ENCODE results near the gene TRERF1. TPM values are rescaled to one million over a fixed set of nuclear protein-coding genes. Genes with fewer than 3 reads are reported as not detected.
"Not testable (repeated sequence)": the region's sequence is repeated elsewhere in the genome, so short reads cannot be mapped to it uniquely, and the experiment has no call there.

Gene TRERF1, protein sequence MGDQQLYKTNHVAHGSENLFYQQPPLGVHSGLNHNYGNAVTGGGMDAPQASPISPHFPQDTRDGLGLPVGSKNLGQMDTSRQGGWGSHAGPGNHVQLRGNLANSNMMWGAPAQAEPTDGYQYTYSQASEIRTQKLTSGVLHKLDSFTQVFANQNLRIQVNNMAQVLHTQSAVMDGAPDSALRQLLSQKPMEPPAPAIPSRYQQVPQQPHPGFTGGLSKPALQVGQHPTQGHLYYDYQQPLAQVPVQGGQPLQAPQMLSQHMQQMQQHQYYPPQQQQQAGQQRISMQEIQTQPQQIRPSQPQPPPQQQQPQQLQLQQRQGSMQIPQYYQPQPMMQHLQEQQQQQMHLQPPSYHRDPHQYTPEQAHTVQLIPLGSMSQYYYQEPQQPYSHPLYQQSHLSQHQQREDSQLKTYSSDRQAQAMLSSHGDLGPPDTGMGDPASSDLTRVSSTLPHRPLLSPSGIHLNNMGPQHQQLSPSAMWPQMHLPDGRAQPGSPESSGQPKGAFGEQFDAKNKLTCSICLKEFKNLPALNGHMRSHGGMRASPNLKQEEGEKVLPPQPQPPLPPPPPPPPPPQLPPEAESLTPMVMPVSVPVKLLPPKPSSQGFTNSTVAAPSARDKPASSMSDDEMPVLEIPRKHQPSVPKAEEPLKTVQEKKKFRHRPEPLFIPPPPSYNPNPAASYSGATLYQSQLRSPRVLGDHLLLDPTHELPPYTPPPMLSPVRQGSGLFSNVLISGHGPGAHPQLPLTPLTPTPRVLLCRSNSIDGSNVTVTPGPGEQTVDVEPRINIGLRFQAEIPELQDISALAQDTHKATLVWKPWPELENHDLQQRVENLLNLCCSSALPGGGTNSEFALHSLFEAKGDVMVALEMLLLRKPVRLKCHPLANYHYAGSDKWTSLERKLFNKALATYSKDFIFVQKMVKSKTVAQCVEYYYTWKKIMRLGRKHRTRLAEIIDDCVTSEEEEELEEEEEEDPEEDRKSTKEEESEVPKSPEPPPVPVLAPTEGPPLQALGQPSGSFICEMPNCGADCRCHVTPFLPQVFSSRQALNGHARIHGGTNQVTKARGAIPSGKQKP (N-terminal part only)
- 10.8 TPM for total RNA-seq

GRCh38 chr6:42451333-42452170, at the start of gene TRERF1:
TRERF1 (minus strand) TSS chr6:42451926; CDS start chr6:42269590, 182,336 bp downstream.
- peak in 2 of 3 donors; percentile 37 to 69 for DNase-seq (ENCODE audit: low read depth in 2 of 3, low spot score in 2 of 3)

GRCh38 chr6:42498473-42499128, 46.9 kb upstream of the TRERF1 start:
- no peak for DNase-seq (ENCODE audit: low read depth in 2 of 3, low spot score in 2 of 3)

DNA sequence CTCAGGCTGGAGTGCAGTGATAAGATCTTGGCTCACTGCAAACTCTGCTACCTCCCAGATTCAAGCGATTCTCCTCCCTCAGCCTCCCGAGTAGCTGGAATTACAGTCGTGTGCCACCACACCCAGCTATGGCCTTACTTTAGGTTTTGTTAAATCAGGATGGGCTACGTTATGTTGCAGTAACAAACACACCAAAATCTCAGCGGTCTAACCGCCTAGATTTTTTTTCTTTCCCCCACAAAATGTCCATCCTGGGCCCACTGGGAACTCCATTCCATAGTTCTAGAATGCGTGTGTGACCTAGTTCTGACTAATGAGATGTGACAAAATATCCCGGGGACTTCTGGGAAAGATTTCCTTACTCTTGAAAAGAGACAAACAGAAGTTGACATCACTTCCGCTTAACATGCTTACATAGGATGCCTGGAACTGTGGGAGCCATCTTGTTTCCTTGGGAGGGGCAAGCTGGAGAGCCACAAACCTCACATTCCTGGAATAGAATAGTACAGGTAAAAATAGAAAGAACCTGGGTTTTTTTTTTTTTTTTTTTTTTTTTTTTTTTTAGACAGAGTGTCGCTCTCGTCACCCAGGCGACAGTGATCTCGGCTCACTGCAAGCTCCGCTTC, 42.3 kb upstream of the TRERF1 start:
- no peak for DNase-seq (ENCODE audit: low read depth in 2 of 3, low spot score in 2 of 3)

DNA sequence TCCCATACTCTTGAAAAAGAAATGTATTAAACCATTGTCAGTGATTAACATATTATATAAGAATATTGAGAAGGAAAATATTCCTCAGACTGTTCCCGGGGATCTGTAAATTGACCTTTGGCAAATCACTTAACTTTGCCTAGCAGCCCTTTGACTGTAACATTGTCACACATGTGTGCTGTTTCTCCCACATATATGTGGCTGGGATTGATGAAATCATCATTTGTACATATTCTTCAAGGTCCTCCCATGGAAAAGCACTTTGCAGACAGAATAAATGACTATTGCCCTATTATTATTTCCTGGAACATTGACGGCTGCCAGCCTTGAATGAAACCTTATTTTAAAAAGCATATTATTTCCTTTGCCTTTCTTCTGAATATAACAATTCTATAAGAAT, 36.4 kb upstream of the TRERF1 start:
- no peak for DNase-seq (ENCODE audit: low read depth in 2 of 3, low spot score in 2 of 3)

DNA sequence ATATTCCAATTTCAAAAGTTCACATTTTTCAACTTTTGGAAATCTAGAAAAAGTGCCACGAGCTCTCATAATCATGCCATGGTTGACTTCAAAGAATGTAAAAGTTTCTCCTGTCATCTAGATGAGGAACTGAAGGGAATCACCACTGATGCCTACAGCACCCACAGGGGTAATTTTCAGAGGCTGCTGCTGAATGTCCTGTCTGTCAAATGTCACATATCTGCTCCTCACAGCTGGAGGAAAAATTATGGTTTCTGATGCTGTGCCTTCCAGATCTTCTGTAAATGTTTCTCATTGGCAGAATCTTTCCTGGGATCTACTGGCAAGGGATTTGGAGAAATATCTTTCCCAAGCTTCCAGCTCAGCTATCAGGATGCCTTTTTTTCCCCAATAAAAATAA, 32.5 kb upstream of the TRERF1 start:
- no peak for DNase-seq (ENCODE audit: low read depth in 2 of 3, low spot score in 2 of 3)

DNA sequence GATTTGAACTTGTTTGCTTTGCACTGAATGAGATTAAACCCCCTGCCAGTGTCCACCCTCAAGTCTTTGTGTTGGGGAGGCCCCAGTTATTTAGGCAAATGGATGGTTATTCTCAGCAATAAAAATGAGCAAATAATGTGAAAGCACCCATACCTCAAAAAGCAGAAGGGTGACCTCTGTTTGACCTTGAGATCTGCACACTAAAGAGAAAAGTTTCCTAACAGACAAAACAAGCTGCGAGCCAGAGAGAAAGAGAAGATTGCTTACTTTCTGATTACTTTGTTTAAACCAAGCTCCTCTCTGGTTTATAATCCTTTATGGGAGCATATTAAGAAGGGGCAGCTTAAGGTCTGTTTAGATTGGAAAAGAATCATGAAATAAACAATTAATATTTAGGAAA, 30.4 kb upstream of the TRERF1 start:
- DNase-seq (ENCODE audit: low read depth in 2 of 3, low spot score in 2 of 3): no peak

- DNase-seq (ENCODE audit: low read depth in 2 of 3, low spot score in 2 of 3): no peak
These were observed 20.0 kb upstream of the TRERF1 start for GRCh38 chr6:42471714-42472113.

DNA sequence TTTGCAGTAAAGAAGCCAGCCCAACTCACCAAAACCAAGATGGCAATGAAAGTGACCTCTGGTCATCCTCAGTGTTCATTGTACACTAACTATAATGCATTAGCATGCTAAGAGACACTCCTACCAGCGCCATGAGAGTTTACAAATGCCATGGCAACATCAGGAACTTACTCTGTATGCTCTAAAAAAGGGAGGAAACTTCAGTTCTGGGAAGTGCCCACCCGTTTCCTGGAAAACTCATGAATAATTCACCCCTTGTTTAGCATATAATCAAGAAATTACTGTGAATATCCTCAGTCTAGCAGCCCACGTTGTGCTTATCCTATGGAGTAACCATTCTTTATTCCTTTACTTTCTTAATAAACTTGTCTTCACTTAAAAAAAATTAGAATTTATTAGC, 19.4 kb upstream of the TRERF1 start:
- DNase-seq (ENCODE audit: low read depth in 2 of 3, low spot score in 2 of 3): no peak

DNA sequence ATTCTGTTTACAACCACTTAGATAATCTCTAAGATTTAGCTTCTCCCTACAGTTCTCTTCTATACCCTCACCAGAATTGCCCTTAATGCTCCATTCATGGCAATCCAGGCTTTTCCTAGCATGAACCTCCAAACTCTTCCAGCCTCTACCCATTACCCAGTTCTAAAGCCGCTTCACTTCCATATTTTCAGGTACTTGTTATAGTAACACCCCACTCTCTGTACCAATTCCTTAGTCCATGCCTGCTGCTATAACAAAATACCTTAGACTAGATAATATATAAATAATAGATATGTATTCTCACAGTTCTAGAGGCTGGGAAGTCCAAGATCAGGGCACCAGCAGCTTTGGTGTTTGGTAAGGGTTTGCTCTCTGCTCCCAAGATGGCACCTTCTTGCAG, 16.5 kb upstream of the TRERF1 start:
- DNase-seq (ENCODE audit: low read depth in 2 of 3, low spot score in 2 of 3): no peak

- no peak for DNase-seq (ENCODE audit: low read depth in 2 of 3, low spot score in 2 of 3)
These were observed 15.9 kb upstream of the TRERF1 start for GRCh38 chr6:42467651-42468050.

- not testable (repeated sequence) for DNase-seq (ENCODE audit: low read depth in 2 of 3, low spot score in 2 of 3)
These were observed 14.7 kb upstream of the TRERF1 start for GRCh38 chr6:42466470-42466869.

DNA sequence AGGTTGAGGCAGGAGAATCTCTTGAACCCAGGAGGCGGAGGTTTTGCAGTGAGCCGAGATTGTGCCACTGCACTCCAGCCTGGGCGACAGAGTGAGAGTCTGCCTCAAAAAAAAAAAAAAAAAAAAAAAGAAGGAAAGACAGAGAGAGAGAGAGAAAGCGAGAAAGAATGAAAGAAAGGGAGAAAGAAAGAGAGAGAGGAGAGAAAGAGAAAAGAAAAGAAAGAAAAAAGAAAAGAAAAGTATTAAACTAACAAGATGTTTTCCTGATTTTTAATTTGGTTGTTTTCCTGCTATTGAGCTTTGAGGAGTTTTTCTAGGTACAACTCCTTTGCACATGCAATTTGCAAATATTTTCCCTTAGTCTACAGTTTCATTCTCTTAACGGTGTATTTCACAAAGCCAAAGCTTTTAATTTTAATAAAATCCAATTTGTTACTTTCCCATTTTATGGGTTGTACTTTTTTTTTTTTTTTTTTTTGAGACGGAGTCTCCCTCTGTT, 10.8 kb upstream of the TRERF1 start:
- DNase-seq (ENCODE audit: low read depth in 2 of 3, low spot score in 2 of 3): no peak

GRCh38 chr6:42460883-42461282, 9.2 kb upstream of the TRERF1 start:
- DNase-seq (ENCODE audit: low read depth in 2 of 3, low spot score in 2 of 3): no peak

DNA sequence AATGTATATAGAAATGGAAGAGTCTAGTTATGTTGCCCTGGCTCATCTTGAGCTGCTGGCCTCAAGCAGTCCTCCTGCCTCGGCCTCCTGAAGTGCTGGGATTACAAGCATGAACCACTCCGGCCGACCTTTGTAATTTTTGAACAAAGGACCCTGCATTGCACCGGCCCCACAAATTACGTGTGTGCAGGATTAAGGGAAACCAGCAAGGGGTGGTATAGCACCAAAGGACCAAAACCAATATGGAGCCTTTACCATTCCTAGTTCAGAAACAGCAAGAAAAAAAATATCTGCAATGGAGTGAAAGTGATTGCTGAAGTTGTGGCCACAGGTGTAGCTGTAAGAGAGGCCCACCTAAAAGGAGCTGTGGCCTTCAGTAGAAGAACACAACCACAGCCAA, 8.2 kb upstream of the TRERF1 start:
- no peak for DNase-seq (ENCODE audit: low read depth in 2 of 3, low spot score in 2 of 3)

DNA sequence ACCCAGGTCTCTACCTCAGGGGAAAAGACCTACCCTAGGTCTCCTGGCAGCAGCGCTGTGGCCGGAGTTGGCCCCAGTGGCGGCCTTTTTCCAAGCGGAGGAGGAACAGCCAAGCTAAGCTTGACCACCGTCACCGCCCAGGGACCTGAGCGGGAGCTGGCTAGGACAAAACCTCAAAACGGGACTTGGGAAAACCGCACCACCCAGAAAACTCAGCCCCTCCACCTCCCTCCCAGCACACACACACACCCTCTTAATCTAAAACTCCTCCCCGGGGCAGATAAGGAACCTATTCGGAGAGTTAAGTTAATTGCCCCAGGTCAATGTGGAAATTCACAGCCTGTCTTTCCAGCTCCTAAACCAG, 2.7 kb upstream of the TRERF1 start:
- DNase-seq (ENCODE audit: low read depth in 2 of 3, low spot score in 2 of 3): no peak

GRCh38 chr6:42453654-42454427, 2.1 kb upstream of the TRERF1 start:
- peak in 2 of 3 donors; percentile 18 to 42 for DNase-seq (ENCODE audit: low read depth in 2 of 3, low spot score in 2 of 3)

DNA sequence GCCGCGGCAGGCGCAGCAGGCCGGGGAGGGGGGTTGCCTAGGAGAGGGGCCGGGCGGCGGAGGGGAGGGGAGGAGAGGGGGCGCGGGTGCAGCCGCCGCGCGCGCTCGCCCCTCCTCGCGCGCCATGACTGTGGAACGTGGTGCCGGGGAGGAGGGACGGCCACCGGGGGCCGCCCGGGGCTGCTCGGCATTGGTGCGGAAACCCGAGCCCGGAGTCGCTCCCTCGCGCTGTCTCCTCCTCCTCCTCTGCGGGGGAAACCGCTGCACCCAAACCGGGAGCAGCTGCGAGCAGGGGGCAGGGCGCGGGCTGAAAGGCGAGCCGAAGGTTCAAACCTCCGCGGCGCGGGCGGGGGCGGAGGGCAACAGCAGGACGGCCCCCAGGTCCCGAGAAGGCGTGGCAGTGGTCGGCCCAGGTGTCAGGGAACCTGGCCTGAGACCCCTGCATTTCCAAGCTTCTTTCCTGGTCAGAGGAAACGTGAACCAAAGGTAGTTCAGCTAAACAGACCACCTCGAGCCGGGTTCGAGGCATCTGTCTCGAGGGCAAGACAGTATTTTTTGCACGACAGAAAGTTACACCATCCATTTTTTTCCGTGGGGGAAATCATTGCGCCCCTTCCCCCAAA, 1.4 kb upstream of the TRERF1 start:
- DNase-seq (ENCODE audit: low read depth in 2 of 3, low spot score in 2 of 3): peak; percentile 47 to 82 (median 80)
